C4-2B (cell line): ENCODE results near the gene RIMKLB.

Experiments
- ZFX ChIP-seq: fragments of 450-650 bp; IDR thresholded peaks from 2 replicates; pipeline ENCODE4 v1.6.1; 2017
- TF ChIP-seq, protein P1 (sequence below): fragments of 450-650 bp; conservative IDR thresholded peaks from 2 replicates; pipeline ENCODE4 v1.5.1; 2017; ENCODE audit warnings: mild to moderate bottlenecking

DNA sequence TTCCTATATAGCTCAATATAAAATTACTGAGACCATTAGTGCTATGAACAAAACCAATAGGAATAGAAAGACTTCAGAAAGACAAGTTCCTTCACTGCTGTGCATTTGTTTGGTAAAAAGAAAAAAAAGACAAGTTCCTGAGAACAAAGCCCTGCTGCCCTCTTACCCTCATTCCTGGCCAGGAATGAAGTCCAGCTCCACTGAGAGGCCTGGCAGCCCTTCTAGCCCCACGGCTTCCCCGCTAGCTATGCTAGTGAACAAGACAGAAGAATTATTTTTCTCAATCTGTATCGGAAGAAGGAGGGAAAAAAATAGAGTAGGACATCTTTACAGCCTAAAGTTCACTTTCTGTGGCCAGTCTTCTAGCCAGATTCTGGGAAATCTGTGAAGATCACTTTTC, 36.8 kb upstream of the RIMKLB start:
- TF ChIP-seq, protein P1, sequence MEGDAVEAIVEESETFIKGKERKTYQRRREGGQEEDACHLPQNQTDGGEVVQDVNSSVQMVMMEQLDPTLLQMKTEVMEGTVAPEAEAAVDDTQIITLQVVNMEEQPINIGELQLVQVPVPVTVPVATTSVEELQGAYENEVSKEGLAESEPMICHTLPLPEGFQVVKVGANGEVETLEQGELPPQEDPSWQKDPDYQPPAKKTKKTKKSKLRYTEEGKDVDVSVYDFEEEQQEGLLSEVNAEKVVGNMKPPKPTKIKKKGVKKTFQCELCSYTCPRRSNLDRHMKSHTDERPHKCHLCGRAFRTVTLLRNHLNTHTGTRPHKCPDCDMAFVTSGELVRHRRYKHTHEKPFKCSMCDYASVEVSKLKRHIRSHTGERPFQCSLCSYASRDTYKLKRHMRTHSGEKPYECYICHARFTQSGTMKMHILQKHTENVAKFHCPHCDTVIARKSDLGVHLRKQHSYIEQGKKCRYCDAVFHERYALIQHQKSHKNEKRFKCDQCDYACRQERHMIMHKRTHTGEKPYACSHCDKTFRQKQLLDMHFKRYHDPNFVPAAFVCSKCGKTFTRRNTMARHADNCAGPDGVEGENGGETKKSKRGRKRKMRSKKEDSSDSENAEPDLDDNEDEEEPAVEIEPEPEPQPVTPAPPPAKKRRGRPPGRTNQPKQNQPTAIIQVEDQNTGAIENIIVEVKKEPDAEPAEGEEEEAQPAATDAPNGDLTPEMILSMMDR = no peak
- TF ChIP-seq ZFX = no peak
